Stomach (tissue), 9 donors: ENCODE data around the gene SF3B3. TPM values are rescaled to one million over a fixed set of nuclear protein-coding genes. Genes with fewer than 3 reads are reported as not detected.

ENCODE experiments used
- DNase-seq, 2 donors: peaks; one replicate each; pipeline versions ENCODE4 v3.0.0 to v3.0.0-alpha.2; 2013 to 2019
- H3K27ac ChIP-seq, 5 donors: fragments of 200-600 bp in 4 of 5; sonication (generic) in 4 of 5; one replicate each; pipeline ENCODE4 v1.5.1; 2013 to 2019; ENCODE audit warnings: mild to moderate bottlenecking in 1 of 5, moderate library complexity in 1 of 5
- H3K27me3 ChIP-seq, 3 donors: fragments of 200-600 bp; sonication (generic); one replicate each; pipeline ENCODE4 v1.5.1; 2017 to 2019; ENCODE audit warnings: mixed run types in 1 of 3
- H3K36me3 ChIP-seq, 4 donors: fragments of 200-600 bp; sonication (generic); 1 replicate in 3 of 4; 2 replicates in 1 of 4; pipeline ENCODE4 v1.5.1; 2016 to 2019
- H3K4me1 ChIP-seq, 4 donors: fragments of 200-600 bp; sonication (generic); one replicate each; pipeline ENCODE4 v1.5.1; 2016 to 2019
- H3K4me3 ChIP-seq, 4 donors: fragments of 200-600 bp; sonication (generic) in 3 of 4; one replicate each; pipeline ENCODE4 v1.5.1; 2016 to 2019; ENCODE audit warnings: mild to moderate bottlenecking in 1 of 4
- H3K9me3 ChIP-seq, 4 donors: fragments of 200-600 bp; sonication (generic); one replicate each; pipeline ENCODE4 v1.5.1; 2016 to 2019
- CTCF ChIP-seq, 7 experiments: fragments of 450-650 bp in 4 of 7; fragments of 200-600 bp in 3 of 7; sonication (generic) in 3 of 7; IDR thresholded peaks; one replicate each; pipeline ENCODE4 v1.5.1; 2016 to 2019; ENCODE audit warnings: antibody characterized with exemption in 7 of 7, control low read depth in 2 of 7, mild to moderate bottlenecking in 1 of 7
- EP300 ChIP-seq: sonication (generic); formaldehyde crosslinking; IDR thresholded peaks from one replicate; pipeline ENCODE4 v1.6.1; 2017; ENCODE audit warnings: antibody characterized with exemption
- POLR2A ChIP-seq, 4 donors: fragments of 450-650 bp; IDR thresholded peaks; one replicate each; pipeline ENCODE4 v1.6.1; 2016; ENCODE audit warnings: antibody characterized with exemption in 4 of 4, control low read depth in 2 of 4, mild to moderate bottlenecking in 1 of 4, moderate library complexity in 1 of 4
- POLR2AphosphoS5 ChIP-seq, 3 donors: sonication (generic); formaldehyde crosslinking; IDR thresholded peaks; one replicate each; pipeline ENCODE4 v1.6.1; 2016; ENCODE audit warnings: antibody characterized with exemption in 3 of 3
- WGBS, 5 donors: extraction: QIAGEN DNeasy Blood & Tissue Kit in 3 of 5; methylation state at CpG; one replicate each; pipeline versions ENCODE4 v1.1.5 to v1.1.7; 2013 to 2018; 5-methylcytosine and 5-hydroxymethylcytosine counted together
- intact Hi-C: fragments of 100-400 bp; cut with DNase I; formaldehyde crosslinking; loops from one replicate; pipeline ENCODE4 v1.15.1; 2023; ENCODE audit warnings: low total_unique reads
- polyA plus RNA-seq, 3 donors: library from polyadenylated mRNA; stranded (reverse); fragments of 200-250 nt; gene quantifications; one replicate each; pipeline ENCODE4 v1.2.3, GENCODE V29; 2013
- total RNA-seq, 5 donors: library from RNA; depleted of rRNA; stranded (reverse); fragments of >200 nt; gene quantifications; one replicate each; pipeline versions ENCODE4 v1.1.0 to v1.2.3, GENCODE V29; 2014 to 2016
- donor health status: healthy with polysubstance abuse.
- donor health status: Bipolar disorder and iron deficiency.
- donor health status: healthy.

The SF3B3 gene
- total and polyA plus RNA-seq, 8 donors, result 30.8 to 141 (median 79.8) TPM

- H3K27ac ChIP-seq, result no peak overlapping the region
- H3K4me3 ChIP-seq, result no peak overlapping the region
- peaks cover 0 to 4% (median 2%) of the 10 kb centered on the region in 4 donors for H3K4me1 ChIP-seq
- no peak for DNase-seq
- H3K9me3 ChIP-seq, result no peaks in the 10 kb centered on the region
- 69 to 77% (median 72%) methylated on average over 2 of the region's 2 CpGs for WGBS, 5 donors
- TF ChIP-seq EP300, result no peak
- no peak for TF ChIP-seq CTCF (IDR thresholded peaks at IDR 0.05)
- no peak for TF ChIP-seq POLR2AphosphoS5 (IDR thresholded peaks at IDR 0.05)
- TF ChIP-seq POLR2A (IDR thresholded peaks at IDR 0.05), result no peak
- H3K36me3 ChIP-seq, result peaks cover 83 to 100% (median 100%) of the 10 kb centered on the region in 4 donors
- no peaks in the 10 kb centered on the region for H3K27me3 ChIP-seq
- intact Hi-C loops, result loop anchor here (10.0 kb wide), 1 partner anchor 120 kb away; no protein-coding TSS in a partner anchor
Observed at GRCh38 chr16:70534971-70535370, 11.4 kb downstream of the SF3B3 start.

GRCh38 chr16:70540994-70541393 is 17.4 kb downstream of the SF3B3 start:
- Histone ChIP-seq H3K27me3 (no peaks in the 10 kb centered on the region), H3K9me3 (no peaks in the 10 kb centered on the region), H3K4me3 (no peak overlapping the region), H3K27ac (no peak overlapping the region), H3K36me3 (peaks cover 84 to 100% (median 100%) of the 10 kb centered on the region in 4 donors), H3K4me1 (peaks cover 0 to 3% (median 0%) of the 10 kb centered on the region in 4 donors)
- 52 to 57% (median 54%) methylated on average over 3 of the region's 3 CpGs for WGBS, 5 donors
- intact Hi-C loops, result no loop called here
- DNase-seq, result no peak
- TF ChIP-seq POLR2A (IDR thresholded peaks at IDR 0.05) (no peak), EP300 (no peak), CTCF (IDR thresholded peaks at IDR 0.05) (no peak), POLR2AphosphoS5 (IDR thresholded peaks at IDR 0.05) (no peak)

- no peak overlapping the region for H3K27ac ChIP-seq
- H3K36me3 ChIP-seq, result peaks cover 79 to 100% (median 100%) of the 10 kb centered on the region in 4 donors
- peaks cover 0 to 3% (median 0%) of the 10 kb centered on the region in 4 donors for H3K4me1 ChIP-seq
- H3K9me3 ChIP-seq, result no peaks in the 10 kb centered on the region
- intact Hi-C loops, result no loop called here
- 82 to 87% (median 84%) methylated on average over 1 of the region's 1 CpG for WGBS, 5 donors
- DNase-seq, result no peak
- no peak overlapping the region for H3K4me3 ChIP-seq
- H3K27me3 ChIP-seq, result no peaks in the 10 kb centered on the region
- no peak for TF ChIP-seq POLR2A (IDR thresholded peaks at IDR 0.05)
- TF ChIP-seq CTCF (IDR thresholded peaks at IDR 0.05), result no peak
- no peak for TF ChIP-seq POLR2AphosphoS5 (IDR thresholded peaks at IDR 0.05)
- no peak for TF ChIP-seq EP300
Observed at GRCh38 chr16:70544548-70544947, 20.9 kb downstream of the SF3B3 start.

- Histone ChIP-seq H3K27ac (no peak overlapping the region), H3K4me1 (peaks cover 0 to 7% (median 3%) of the 10 kb centered on the region in 4 donors), H3K27me3 (no peaks in the 10 kb centered on the region), H3K4me3 (no peak overlapping the region), H3K36me3 (peaks cover 62 to 100% (median 100%) of the 10 kb centered on the region in 4 donors), H3K9me3 (no peaks in the 10 kb centered on the region)
- TF ChIP-seq POLR2AphosphoS5 (IDR thresholded peaks at IDR 0.05) (no peak), EP300 (no peak), POLR2A (IDR thresholded peaks at IDR 0.05) (no peak), CTCF (IDR thresholded peaks at IDR 0.05) (no peak)
- intact Hi-C loops, result no loop called here
- DNase-seq, result no peak
- 63 to 75% (median 71%) methylated on average over 2 of the region's 2 CpGs for WGBS, 5 donors
Observed at GRCh38 chr16:70548936-70549335, 25.3 kb downstream of the SF3B3 start.
